GM21390 (cell line): ENCODE data around the gene BTBD3.

Source experiments
- ATAC-seq: cut with Tn5 transposase; IDR thresholded peaks from one replicate; pipeline ENCODE4 v1.9.1; 2021; ENCODE audit not compliant: unreplicated experiment

Gene BTBD3

GRCh38 chr20:11912659-11913415 is 4.9 kb upstream of the BTBD3 start:
- ATAC-seq, result no peak

DNA sequence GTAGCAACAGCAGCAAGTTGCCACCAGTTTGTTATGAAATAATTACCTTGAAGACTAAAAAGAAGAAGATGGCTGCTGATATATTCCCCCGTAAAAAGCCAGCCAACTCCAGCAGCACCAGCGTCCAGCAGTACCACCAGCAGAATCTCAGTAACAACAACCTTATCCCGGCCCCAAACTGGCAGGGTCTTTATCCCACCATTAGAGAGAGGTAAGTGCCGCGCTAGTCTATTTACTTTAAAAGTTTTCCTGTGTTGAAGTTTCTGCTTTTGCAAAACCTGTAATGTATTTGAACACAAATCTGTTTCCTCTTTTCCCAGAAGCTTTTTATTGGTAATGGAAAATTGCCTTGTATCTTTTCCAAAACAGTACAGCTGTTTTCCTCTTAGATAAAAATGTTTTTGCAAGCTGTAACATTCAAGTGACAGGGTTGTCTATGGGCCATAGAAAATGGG is 725 bp downstream of the BTBD3 start:
- no peak for ATAC-seq

DNA sequence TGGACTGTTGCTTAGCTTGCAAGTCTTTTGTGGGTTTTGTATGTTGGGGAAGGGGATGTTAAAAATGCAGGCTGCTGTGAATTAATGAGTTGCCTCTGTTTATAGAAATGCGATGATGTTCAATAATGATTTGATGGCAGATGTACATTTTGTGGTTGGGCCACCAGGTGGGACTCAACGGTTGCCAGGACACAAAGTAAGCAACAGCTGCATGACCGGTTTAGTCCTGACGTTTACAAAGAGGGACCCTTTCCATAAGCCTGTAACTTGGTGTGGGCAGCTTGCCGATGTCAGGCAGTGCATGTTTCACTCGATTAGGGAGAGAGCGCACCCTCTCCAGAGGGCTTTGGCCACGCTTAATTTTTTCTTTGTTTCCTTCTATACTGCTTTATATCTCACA is 1.3 kb downstream of the BTBD3 start:
- ATAC-seq, result no peak

GRCh38 chr20:11919581-11919980 is 1.9 kb downstream of the BTBD3 start:
- no peak for ATAC-seq

DNA sequence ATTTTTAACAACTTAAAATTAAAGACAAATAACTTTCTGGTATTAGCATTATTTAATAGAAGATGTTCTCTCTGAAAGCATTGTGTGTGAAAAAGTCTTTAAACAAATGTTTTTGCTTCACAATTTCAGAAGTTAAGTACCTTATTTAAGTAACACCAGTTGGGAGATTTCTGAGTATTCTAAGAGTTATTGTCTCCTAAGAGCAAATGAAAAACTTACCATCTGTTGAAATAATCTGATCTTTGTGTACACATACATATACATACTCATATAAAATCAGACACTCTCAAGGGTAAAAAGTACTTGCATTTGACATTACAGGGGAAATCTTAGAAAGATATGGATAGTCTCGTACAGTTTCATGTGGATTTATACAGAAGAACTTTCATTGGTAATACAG is 2.4 kb downstream of the BTBD3 start:
- ATAC-seq, result no peak

GRCh38 chr20:11921321-11921720 is 3.6 kb downstream of the BTBD3 start:
- no peak for ATAC-seq

DNA sequence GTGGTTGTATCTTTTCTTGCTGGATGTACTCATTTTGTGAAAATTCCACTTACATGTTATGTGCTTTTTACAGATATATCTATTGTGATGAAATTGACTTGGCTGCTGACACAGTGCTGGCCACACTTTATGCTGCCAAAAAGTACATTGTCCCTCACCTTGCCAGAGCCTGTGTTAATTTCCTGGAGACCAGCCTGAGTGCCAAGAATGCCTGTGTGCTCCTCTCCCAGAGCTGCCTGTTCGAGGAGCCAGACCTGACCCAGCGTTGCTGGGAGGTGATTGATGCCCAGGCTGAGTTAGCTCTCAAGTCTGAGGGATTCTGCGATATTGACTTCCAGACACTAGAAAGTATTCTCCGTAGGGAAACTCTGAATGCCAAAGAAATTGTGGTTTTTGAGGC is 4.9 kb downstream of the BTBD3 start:
- no peak for ATAC-seq

DNA sequence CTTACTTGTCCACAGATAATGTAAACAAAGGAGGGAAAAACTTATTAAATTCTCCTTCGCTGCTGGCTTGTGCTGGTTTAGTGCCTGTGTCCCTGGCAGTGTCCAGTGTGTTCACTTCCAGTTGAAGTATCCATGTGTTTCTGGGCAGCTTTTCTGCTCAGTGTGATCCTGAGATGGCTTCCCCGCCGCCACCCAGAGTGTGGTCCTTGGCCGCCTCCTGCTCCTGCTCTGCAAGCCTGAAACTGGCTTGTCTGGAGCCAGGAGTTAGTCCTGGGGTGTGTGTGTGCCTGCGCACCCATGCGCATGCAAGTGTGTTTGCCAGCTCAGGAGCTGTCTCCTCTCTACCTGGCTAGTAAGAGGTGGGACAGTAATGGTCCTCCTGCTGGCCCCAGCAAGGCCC is 7.2 kb downstream of the BTBD3 start:
- ATAC-seq, result no peak

DNA sequence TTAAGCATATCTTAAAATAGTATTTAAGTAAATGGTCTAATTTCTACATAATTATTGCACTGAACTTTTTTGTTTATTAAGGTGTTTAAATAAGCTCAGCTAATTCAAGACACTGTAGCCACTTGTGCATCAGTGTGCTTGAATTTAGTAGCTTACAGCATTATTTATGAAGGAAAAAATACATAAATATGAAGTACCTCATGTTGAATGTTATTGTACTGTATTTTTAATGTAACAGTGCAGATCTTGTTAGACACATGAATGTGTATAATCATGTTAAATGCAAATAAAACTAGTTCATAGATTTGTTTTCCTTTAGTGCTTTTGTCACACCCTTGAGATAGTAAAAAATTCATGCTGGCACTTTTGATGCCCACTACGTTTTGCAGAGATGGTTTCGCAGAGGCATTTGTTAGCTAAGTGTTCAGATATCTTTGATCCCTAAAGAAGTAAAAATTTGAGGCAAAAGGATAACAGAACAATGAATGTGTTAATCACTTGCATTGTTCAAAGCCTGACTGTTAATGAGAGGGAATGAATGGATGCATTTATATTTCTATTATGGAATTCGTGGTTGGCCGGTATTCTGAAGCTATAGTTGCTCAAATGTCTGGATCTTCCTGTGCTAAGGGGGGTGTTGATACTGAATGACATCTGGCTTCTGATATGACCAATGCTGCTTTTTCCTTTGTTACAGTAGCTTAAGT is 8.8 kb downstream of the BTBD3 start:
- ATAC-seq, result no peak

- ATAC-seq, result no peak
Observed at GRCh38 chr20:11929947-11930346, 12.3 kb downstream of the BTBD3 start.

DNA sequence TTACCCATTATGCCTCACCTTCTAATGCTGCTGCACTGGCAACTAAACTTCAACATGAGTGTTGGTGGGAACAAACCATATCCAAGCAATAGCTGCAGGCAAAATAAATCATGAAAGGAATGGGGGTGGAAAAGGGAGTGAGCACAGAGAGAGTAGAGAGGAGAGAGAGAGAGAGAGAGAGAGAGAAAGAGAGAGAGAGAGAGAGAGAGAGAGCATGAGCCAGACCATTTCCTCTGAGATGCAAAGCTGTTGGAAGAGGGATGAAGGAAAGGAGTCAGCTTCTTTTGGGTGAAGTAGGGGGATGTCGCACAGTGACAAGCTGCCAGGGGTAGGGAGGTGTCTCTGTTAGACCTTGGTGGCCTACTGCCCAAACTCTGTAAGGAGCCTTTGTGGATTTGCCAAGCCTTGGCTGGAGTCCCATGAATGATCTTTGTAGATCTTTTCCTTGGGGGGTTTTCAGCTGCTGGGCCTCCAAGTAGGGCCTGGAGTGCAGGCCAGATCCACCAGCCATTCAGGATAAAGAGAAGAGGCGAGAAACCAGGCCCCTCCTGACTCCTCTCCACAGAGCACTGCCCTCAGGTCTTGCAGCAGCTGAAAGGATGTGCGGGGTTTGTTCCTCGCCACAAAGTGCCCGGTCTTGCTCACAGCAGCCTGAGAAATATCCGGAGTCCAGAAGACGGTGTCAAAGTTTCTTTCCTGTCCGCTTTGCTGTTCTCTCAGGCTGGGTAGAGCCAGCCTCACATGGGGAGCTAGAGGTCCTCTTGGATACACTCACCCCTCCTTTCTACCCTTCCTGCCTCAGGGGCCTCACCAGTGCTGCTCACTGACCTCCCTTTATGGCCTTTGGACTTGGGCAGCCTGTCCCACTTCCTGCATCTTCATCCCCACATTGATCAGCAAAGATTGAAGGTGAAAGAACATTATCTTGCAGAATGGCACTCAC is 17.8 kb downstream of the BTBD3 start:
- no peak for ATAC-seq

- no peak for ATAC-seq
Observed at GRCh38 chr20:11936157-11936556, 18.5 kb downstream of the BTBD3 start.

DNA sequence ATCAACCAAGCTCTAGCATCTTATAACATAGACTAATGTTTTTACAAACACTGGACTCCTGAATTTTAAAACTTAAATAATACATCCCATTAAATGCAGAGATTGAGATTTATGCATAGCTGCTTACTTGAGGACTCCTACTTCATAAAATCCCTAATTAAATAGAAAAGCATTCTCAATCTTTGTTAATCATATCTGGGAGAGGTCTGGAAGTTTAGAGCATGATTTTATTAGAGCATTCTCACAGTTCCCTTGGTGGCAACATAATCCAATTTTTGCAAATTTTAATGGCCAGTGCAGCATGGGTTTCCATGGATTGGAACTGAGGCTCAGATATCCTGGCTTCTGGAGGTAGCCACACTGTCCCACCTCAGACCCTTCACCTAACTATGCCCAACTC is 19.5 kb downstream of the BTBD3 start:
- ATAC-seq, result no peak

DNA sequence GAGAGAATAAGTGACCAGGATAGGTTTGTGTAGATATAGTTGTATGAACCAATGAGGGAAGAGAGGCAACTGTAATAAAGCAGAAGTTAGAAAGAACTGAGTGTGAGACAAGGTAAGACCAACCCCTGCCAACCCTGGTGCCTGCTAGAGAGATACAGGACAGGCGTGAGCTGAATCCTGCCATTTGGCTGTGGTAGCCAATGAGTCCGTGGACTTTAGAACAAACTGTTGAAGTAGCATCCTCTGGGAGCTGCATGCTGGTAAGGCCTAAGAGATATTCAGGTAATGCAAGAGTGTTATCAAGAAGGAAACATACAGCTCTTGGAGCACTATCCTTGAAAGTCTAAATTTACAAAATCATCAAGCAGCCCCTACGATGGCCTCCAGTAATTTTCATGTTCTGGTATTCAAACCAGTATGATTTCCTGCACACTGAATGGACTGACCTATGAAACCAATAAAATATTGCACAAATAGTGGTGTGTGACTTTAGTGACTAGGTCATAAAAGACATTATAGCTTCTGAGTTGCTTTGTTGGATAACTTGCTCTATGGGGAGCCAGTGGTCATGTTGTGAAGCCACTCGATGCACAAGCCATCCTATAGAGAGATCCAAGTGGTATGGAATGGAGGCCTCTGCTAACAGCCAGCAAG is 24.0 kb downstream of the BTBD3 start:
- ATAC-seq, result no peak

DNA sequence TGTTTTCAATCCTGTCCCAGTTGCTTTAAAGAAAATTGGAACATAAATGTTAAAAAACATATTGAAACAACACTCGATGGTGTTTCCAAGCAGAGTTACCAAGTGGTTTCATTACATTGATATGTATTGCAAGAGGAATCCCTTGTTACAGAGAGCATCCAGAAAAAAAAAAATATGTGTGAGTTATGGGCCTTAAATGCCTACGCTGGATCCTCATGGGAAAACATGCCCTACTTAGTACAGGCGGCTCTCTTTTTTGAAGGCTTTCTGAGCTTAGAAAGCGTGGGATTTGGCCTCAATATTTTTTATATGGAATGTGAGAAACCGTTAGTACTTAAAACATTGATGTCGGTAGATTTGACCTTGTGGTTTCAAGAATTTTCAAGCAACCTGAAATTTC is 26.1 kb downstream of the BTBD3 start:
- no peak for ATAC-seq

- ATAC-seq, result no peak
Observed at GRCh38 chr20:11948806-11949205, 31.1 kb downstream of the BTBD3 start.

- no peak for ATAC-seq
Observed at GRCh38 chr20:11949711-11950110, 32.0 kb downstream of the BTBD3 start.

GRCh38 chr20:11951696-11952095 is 34.0 kb downstream of the BTBD3 start:
- ATAC-seq, result no peak

- no peak for ATAC-seq
Observed at GRCh38 chr20:11952639-11953038, 34.9 kb downstream of the BTBD3 start.

GRCh38 chr20:11957911-11958310 is 40.2 kb downstream of the BTBD3 start:
- ATAC-seq, result no peak

DNA sequence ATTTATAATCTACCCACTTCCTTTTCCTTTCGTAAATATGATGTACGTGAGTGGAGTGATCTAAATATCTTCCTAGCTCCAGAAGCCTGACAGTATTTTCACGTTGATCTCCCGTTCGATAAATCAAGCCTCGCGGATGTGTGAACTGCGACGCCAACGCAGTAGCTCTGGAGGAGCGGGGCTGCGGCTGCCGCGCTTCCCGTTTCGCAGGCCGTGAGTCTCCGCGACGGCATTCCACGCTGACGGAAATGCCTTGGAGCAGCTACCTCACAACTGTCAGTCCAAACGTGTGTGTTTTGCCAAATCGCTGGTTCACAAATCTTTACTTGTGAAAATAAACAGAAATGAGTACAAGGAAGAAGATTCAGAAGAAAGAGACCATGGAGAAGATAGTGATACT is 41.2 kb downstream of the BTBD3 start:
- ATAC-seq, result no peak
